HG03439 (cell line): Measurements from ENCODE around the gene PRCC.
"Not testable (repeated sequence)": the region's sequence is repeated elsewhere in the genome, so short reads cannot be mapped to it uniquely, and the experiment has no call there.

ENCODE experiments used
- ATAC-seq: cut with Tn5 transposase; IDR thresholded peaks from one replicate; pipeline ENCODE4 v1.9.1; 2021; ENCODE audit warnings: mild to moderate bottlenecking, moderate library complexity; ENCODE audit not compliant: unreplicated experiment

The PRCC gene

GRCh38 chr1:156760092-156760795 lies 7.1 kb upstream of the PRCC start:
- ATAC-seq = no peak

- no peak for ATAC-seq
Observed at GRCh38 chr1:156760796-156761104, 6.6 kb upstream of the PRCC start.

- not testable (repeated sequence) for ATAC-seq
Observed at GRCh38 chr1:156765136-156765535, 2.2 kb upstream of the PRCC start.

- no peak for ATAC-seq
Observed at GRCh38 chr1:156765666-156766065, 1.7 kb upstream of the PRCC start.

- peak; percentile 5 for ATAC-seq
Observed at GRCh38 chr1:156766298-156767100, 836 bp upstream of the PRCC start.

GRCh38 chr1:156767879-156768604 lies 707 bp downstream of the PRCC start:
- peak; percentile 2 for ATAC-seq

GRCh38 chr1:156768610-156769295 lies 1.4 kb downstream of the PRCC start:
- no peak for ATAC-seq

- ATAC-seq = no peak
Observed at GRCh38 chr1:156772222-156772621, 4.9 kb downstream of the PRCC start.

- no peak for ATAC-seq
Observed at GRCh38 chr1:156772728-156773497, 5.6 kb downstream of the PRCC start.

GRCh38 chr1:156773607-156774006 lies 6.3 kb downstream of the PRCC start:
- ATAC-seq = no peak

GRCh38 chr1:156775799-156776198 lies 8.5 kb downstream of the PRCC start:
- no peak for ATAC-seq

GRCh38 chr1:156776942-156777341 lies 9.6 kb downstream of the PRCC start:
- ATAC-seq = no peak

- ATAC-seq = no peak
Observed at GRCh38 chr1:156777573-156777972, 10.2 kb downstream of the PRCC start.

GRCh38 chr1:156781585-156782186 lies 14.4 kb downstream of the PRCC start:
- no peak for ATAC-seq

GRCh38 chr1:156785458-156785857 lies 18.1 kb downstream of the PRCC start:
- ATAC-seq = no peak

- ATAC-seq = no peak
Observed at GRCh38 chr1:156786640-156787039, 19.3 kb downstream of the PRCC start.

- ATAC-seq = no peak
Observed at GRCh38 chr1:156788136-156788535, 20.8 kb downstream of the PRCC start.

GRCh38 chr1:156789621-156790318 lies 22.4 kb downstream of the PRCC start:
- ATAC-seq = no peak
